Measurements from ENCODE around the gene CDC40.
A peak's percentile ranks its signal among the peaks of the same experiment; 100 is the strongest.

The CDC40 gene

DNA sequence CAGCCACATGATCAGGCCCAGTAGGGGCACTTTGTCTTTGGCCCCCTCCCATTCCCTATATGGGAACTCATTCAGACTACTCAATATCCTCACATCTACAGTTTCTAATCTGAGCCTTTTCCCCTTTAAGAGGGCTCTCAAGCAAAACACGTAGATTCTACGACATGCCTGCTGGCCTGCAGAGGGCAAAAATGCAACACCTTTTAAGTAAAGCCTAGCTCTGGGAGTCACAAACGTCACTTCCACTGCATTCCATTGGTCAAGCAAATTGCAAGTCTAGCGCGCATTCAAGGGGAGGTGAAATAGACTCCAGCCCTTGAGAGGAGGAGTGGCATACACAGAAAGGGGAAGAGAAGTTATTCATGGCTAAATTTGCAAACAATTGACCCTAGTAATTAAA lies 70.6 kb downstream of the CDC40 start:
- H3K4me3 ChIP-seq (ENCODE audit: low read depth in 1 of 2, low read length in 2 of 2), result no peak overlapping the region
- H2AFZ ChIP-seq (ENCODE audit: low read depth, low read length), result no peak overlapping the region
- H3K36me3 ChIP-seq (ENCODE audit: insufficient read depth, low read length), result no peaks in the 10 kb centered on the region
- H4K20me1 ChIP-seq (ENCODE audit: insufficient read depth, low read length), result no peaks in the 10 kb centered on the region
- ATAC-seq (ENCODE audit: insufficient read depth, low read depth), result no peak
- no peak for DNase-seq
- no peaks in the 10 kb centered on the region for H3K79me2 ChIP-seq (ENCODE audit: insufficient read depth, low read length)
- H3K27me3 ChIP-seq (ENCODE audit: insufficient read depth, low read length, poor library complexity), result no peaks in the 10 kb centered on the region
- no peaks in the 10 kb centered on the region for H3K4me1 ChIP-seq (ENCODE audit: insufficient read depth, low read length)
- no peaks in the 10 kb centered on the region for H3K9me3 ChIP-seq (ENCODE audit: insufficient read depth, low read length, severe bottlenecking)
- TF ChIP-seq, protein P1, sequence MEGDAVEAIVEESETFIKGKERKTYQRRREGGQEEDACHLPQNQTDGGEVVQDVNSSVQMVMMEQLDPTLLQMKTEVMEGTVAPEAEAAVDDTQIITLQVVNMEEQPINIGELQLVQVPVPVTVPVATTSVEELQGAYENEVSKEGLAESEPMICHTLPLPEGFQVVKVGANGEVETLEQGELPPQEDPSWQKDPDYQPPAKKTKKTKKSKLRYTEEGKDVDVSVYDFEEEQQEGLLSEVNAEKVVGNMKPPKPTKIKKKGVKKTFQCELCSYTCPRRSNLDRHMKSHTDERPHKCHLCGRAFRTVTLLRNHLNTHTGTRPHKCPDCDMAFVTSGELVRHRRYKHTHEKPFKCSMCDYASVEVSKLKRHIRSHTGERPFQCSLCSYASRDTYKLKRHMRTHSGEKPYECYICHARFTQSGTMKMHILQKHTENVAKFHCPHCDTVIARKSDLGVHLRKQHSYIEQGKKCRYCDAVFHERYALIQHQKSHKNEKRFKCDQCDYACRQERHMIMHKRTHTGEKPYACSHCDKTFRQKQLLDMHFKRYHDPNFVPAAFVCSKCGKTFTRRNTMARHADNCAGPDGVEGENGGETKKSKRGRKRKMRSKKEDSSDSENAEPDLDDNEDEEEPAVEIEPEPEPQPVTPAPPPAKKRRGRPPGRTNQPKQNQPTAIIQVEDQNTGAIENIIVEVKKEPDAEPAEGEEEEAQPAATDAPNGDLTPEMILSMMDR (IDR thresholded peaks at IDR 0.05; ENCODE audit: borderline replicate concordance, extremely low read depth, low read length, poor library complexity, severe bottlenecking), result no peak
- no peak for TF ChIP-seq EZH2 (IDR thresholded peaks at IDR 0.05; ENCODE audit: borderline replicate concordance, low read depth, low read length, severe bottlenecking)
- no peak overlapping the region for H3K9ac ChIP-seq (ENCODE audit: low read depth, low read length)
- no peak overlapping the region for H3K4me2 ChIP-seq (ENCODE audit: insufficient read depth, low read length)
- no peak overlapping the region for H3K27ac ChIP-seq (ENCODE audit: low read length)

DNA sequence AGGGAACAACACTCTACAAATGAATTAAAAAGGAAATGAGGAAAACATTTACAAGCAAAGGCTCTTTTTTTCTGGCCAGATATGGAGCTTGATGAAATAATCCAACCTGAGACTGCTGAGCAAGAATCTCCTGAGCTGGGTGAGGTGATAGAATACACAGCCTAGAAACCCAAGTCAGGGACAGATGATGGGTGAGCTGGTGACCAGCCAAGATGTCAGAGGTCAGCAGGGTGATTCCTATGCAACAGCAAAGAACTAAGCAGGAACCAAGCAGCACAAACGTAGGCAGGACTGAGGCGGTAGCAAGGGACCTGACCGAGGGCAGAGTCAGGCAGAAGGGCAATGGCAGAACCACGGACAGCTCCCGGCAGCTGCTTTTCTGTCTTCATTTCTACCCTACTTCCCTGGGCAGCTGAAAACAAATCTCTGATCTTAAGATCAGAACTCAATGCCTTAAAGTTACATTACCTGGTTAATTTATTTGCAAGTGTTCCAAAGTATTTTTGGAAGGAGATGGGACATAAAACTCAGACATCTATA lies 75.1 kb downstream of the CDC40 start:
- H3K27ac ChIP-seq (ENCODE audit: low read length), result no peak overlapping the region
- no peak overlapping the region for H2AFZ ChIP-seq (ENCODE audit: low read depth, low read length)
- DNase-seq, result peak; percentile 54
- no peaks in the 10 kb centered on the region for H3K36me3 ChIP-seq (ENCODE audit: insufficient read depth, low read length)
- no peak overlapping the region for H3K9ac ChIP-seq (ENCODE audit: low read depth, low read length)
- TF ChIP-seq EZH2 (IDR thresholded peaks at IDR 0.05; ENCODE audit: borderline replicate concordance, low read depth, low read length, severe bottlenecking), result no peak
- TF ChIP-seq, protein P1 (IDR thresholded peaks at IDR 0.05; ENCODE audit: borderline replicate concordance, extremely low read depth, low read length, poor library complexity, severe bottlenecking), result no peak
- no peaks in the 10 kb centered on the region for H3K4me1 ChIP-seq (ENCODE audit: insufficient read depth, low read length)
- peak; percentile 85 for ATAC-seq (ENCODE audit: insufficient read depth, low read depth)
- H3K9me3 ChIP-seq (ENCODE audit: insufficient read depth, low read length, severe bottlenecking), result no peaks in the 10 kb centered on the region
- H3K4me2 ChIP-seq (ENCODE audit: insufficient read depth, low read length), result no peak overlapping the region
- no peak overlapping the region for H3K4me3 ChIP-seq (ENCODE audit: low read depth in 1 of 2, low read length in 2 of 2)
- H3K79me2 ChIP-seq (ENCODE audit: insufficient read depth, low read length), result no peaks in the 10 kb centered on the region
- H3K27me3 ChIP-seq (ENCODE audit: insufficient read depth, low read length, poor library complexity), result no peaks in the 10 kb centered on the region
- H4K20me1 ChIP-seq (ENCODE audit: insufficient read depth, low read length), result no peaks in the 10 kb centered on the region

DNA sequence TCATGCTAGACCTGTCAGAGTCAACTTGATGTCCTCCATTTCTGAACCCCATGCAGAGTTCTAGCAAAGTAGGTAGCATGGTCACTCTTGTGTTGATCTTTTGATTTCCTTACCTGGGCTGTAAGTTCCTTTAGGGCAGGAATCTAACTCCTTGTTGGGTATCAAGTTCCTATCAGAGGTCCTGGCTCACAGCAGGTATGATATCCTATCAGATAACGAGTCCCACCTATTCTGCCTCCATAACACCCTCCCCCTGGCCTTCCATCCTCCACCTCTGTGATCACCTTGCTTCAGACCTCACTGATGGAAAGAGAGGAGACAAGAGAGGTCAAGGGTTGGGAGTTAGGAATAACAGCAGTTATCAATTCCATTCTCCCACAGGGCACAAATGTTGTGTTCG lies 76.1 kb downstream of the CDC40 start:
- Histone ChIP-seq H3K27me3 (ENCODE audit: insufficient read depth, low read length, poor library complexity) (no peaks in the 10 kb centered on the region), H3K4me2 (ENCODE audit: insufficient read depth, low read length) (no peak overlapping the region), H3K4me1 (ENCODE audit: insufficient read depth, low read length) (no peaks in the 10 kb centered on the region), H3K36me3 (ENCODE audit: insufficient read depth, low read length) (no peaks in the 10 kb centered on the region), H3K79me2 (ENCODE audit: insufficient read depth, low read length) (no peaks in the 10 kb centered on the region), H3K9ac (ENCODE audit: low read depth, low read length) (no peak overlapping the region), H3K27ac (ENCODE audit: low read length) (no peak overlapping the region), H3K4me3 (ENCODE audit: low read depth in 1 of 2, low read length in 2 of 2) (no peak overlapping the region), H3K9me3 (ENCODE audit: insufficient read depth, low read length, severe bottlenecking) (no peaks in the 10 kb centered on the region), H4K20me1 (ENCODE audit: insufficient read depth, low read length) (no peaks in the 10 kb centered on the region), H2AFZ (ENCODE audit: low read depth, low read length) (no peak overlapping the region)
- ATAC-seq (ENCODE audit: insufficient read depth, low read depth), result no peak
- DNase-seq, result no peak
- TF ChIP-seq, protein P1 (IDR thresholded peaks at IDR 0.05; ENCODE audit: borderline replicate concordance, extremely low read depth, low read length, poor library complexity, severe bottlenecking), result no peak
- TF ChIP-seq EZH2 (IDR thresholded peaks at IDR 0.05; ENCODE audit: borderline replicate concordance, low read depth, low read length, severe bottlenecking), result no peak

DNA sequence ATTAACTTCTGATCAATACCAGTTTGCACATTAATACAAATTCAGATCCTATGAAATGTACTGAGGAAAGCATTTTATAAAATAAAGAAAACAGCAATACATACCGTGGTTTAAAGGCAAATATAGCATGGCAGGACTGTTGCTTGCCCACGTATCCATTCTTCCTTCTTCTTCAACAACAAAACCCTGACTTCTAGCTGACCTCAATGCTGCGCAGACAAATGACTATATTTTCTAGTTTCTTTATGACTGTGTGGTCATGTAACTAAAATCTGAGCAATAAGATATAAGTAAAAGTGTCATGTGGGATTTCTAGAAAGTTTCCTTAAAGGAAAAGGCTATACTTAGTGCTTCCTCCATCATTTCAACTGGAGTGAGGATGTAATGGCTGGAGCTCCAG lies 85.0 kb downstream of the CDC40 start:
- Histone ChIP-seq H3K27ac (ENCODE audit: low read length) (no peak overlapping the region), H3K9me3 (ENCODE audit: insufficient read depth, low read length, severe bottlenecking) (no peaks in the 10 kb centered on the region), H3K36me3 (ENCODE audit: insufficient read depth, low read length) (no peaks in the 10 kb centered on the region), H3K4me3 (ENCODE audit: low read depth in 1 of 2, low read length in 2 of 2) (no peak overlapping the region), H3K79me2 (ENCODE audit: insufficient read depth, low read length) (no peaks in the 10 kb centered on the region), H4K20me1 (ENCODE audit: insufficient read depth, low read length) (no peaks in the 10 kb centered on the region), H3K9ac (ENCODE audit: low read depth, low read length) (no peak overlapping the region), H3K4me1 (ENCODE audit: insufficient read depth, low read length) (no peaks in the 10 kb centered on the region), H3K4me2 (ENCODE audit: insufficient read depth, low read length) (no peak overlapping the region), H3K27me3 (ENCODE audit: insufficient read depth, low read length, poor library complexity) (no peaks in the 10 kb centered on the region), H2AFZ (ENCODE audit: low read depth, low read length) (no peak overlapping the region)
- no peak for ATAC-seq (ENCODE audit: insufficient read depth, low read depth)
- TF ChIP-seq, protein P1 (IDR thresholded peaks at IDR 0.05; ENCODE audit: borderline replicate concordance, extremely low read depth, low read length, poor library complexity, severe bottlenecking), result no peak
- no peak for TF ChIP-seq EZH2 (IDR thresholded peaks at IDR 0.05; ENCODE audit: borderline replicate concordance, low read depth, low read length, severe bottlenecking)
- DNase-seq, result no peak

All from DND-41 (cell line).